Epidermal melanocyte (primary cell): ENCODE results near the gene FADS2.

ENCODE experiments used
- DNase-seq: peaks from one replicate; pipeline ENCODE4 v3.0.0; 2011; ENCODE audit warnings: low spot score; ENCODE audit not compliant: insufficient read length

FADS2 gene

GRCh38 chr11:61846362-61847020 is 18.4 kb downstream of the FADS2 start:
- DNase-seq: no peak

DNA sequence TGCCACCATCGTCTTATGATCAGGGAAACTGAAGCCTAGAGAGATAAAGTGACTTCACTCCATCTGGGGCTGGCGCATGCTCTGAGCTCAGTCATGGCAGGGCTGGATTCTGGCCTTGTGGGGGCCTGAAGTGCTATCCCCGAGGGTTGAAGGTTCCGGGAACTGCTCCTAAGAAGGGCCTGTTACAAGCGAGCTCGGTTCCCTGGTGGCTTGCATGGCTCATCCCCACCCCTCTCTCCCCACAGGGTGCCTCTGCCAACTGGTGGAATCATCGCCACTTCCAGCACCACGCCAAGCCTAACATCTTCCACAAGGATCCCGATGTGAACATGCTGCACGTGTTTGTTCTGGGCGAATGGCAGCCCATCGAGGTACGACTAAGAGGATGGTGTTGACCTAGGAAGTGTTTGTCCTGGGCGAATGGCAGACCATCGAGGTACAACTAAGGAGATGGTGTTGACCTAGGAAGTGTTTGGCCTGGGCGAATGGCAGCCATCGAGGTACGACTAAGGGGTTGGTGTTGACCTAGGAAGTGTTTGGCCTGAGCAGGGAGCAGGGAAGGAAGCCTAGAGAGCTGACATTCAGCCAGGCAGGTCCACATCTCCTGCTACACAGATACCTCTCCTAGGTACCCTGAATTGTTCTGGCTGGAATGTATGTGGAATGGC is 19.9 kb downstream of the FADS2 start:
- DNase-seq: no peak

GRCh38 chr11:61848631-61849030 is 20.5 kb downstream of the FADS2 start:
- no peak for DNase-seq

DNA sequence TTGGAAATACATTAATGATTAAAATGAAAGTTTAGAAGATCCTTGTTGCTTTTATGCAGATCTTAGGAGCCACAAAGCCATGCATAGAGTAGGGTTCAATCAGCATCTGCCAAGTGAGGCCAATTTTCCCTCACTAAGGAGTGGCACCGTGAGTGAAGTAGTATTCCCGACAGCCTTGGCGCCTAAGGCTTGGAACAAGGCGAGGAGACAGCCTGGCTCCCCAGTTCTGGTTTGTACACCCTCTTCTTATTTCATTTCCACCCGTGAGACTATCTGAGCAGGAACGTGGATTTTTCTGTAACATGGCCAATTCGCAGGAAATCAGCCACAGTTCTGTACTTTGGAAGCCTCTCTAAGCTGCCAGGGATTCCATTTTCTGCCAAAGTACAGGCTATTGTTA is 22.6 kb downstream of the FADS2 start:
- DNase-seq: no peak

DNA sequence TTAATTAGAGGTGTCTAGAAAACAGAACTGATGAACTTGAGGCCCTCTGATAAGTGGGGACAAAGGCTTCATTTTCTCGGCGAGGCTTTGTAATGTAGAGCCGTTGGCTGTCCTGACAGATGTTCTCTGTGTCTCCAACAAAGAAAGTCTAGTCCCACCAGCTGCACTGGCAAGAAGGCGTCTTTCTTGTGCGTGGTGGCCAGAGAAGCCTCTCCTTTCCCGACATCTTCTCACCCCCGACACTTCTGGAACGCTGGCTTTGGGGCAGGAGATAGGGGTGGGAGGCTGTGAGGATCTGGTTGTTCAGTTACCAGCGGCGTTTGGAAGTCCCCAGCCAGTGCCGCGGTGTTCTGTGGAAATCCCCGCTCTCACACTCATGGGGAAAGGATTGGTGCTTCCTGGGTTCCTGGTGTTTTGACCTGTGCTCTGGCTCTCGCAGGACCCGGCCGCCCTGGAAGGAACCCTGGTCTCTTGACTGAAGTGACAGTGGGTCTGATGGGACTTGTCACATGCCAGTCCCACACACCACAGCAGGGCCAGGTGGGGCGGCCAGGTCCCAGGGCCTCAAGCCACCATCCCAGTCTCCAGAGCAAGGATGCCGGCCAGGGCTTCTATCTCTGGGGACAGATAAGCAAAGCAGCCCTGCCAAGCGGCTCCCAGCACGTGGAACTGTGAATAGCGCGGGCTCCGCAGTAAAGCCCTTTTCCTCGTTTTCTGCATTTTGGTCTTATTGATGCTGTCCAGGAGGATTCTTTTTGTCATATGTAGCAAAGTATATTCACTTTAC is 23.2 kb downstream of the FADS2 start:
- DNase-seq: no peak

- DNase-seq: no peak
Measured at GRCh38 chr11:61851900-61852295, 23.8 kb downstream of the FADS2 start.

GRCh38 chr11:61853698-61854169 is 25.6 kb downstream of the FADS2 start:
- DNase-seq: no peak

- DNase-seq: no peak
Measured at GRCh38 chr11:61854206-61854895, 26.3 kb downstream of the FADS2 start.

- no peak for DNase-seq
Measured at GRCh38 chr11:61854966-61855714, 27.0 kb downstream of the FADS2 start.

DNA sequence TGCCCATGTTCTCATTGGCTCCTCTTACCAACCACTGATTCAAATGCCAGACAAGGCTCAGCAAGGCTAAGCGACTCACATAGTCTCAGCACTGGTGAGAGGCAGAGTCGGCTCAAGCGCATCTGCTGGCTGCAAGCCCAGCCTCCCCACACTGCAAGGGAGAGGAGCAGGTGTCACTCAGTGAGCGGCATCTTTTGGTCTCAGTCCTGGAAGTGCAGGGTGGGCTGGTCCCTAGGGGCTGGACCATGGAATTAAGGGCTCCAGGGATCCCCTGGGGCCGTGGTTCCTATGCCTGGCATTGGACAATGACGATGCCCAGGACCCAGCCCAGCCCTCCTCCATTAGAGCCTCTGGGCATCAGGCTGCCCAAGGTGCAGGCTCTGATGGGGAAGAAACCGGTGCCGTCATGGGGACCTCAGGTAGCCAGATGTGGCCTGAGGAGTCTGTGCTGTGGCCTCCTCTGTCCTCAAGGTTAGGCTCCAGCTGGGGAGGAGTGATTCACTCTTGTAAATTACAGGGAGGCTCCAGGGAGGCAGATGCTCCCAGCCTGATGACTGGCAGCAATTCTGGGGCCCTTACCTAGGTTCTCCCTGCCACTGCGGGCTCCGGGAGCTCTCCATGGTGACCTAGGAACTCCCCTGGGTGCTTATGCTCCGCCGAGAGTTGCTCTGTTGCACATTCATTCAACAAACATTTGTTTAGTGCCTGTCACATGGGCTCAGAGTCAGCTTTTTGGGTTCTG is 28.0 kb downstream of the FADS2 start:
- DNase-seq: no peak

- DNase-seq: no peak
Measured at GRCh38 chr11:61860054-61860903, 32.2 kb downstream of the FADS2 start.

DNA sequence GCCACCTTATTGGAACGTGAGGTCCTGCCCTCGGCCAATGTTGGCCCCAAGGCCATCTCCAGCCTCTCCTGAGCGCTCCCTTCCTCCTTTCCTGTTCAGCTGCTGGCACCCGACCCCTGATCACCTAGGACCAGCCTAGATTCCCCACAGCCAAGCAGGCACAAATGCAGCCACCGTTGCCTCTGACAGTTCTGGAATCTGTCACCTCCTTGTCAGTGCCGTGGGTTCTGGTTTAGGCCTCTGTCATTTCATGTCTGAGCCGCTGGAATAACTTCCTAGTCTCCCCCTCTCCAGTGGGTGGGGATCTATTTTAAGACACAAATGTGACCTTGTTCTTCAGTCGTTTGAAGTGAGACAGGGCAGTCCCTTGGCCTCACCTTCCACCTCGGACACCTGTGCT is 33.5 kb downstream of the FADS2 start:
- no peak for DNase-seq

- no peak for DNase-seq
Measured at GRCh38 chr11:61862714-61863547, 34.8 kb downstream of the FADS2 start.

DNA sequence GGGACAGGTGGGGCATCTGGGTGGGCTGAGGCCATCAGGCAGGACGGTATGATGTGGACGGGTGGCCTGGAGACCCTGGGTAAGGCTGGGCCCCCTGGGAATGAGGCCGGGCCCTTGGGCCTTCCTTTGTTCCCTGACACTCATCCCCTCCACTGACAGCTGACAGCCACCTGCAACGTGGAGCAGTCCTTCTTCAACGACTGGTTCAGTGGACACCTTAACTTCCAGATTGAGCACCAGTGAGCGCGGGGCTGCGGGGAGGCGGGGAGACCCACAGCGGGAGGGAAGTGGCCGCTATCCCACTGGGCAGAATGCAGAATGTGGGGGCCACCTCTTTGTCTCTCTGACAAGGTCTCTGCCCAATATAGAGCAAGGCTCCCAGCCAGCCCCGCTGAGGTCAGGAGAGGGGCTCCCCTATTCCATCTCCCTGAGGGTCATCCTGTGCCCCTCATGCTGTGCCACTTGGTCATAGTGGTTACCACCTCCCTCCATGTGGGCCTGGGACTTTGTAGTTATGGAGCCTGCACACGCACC is 35.5 kb downstream of the FADS2 start:
- no peak for DNase-seq

GRCh38 chr11:61864814-61865775 is 37.0 kb downstream of the FADS2 start:
- no peak for DNase-seq

DNA sequence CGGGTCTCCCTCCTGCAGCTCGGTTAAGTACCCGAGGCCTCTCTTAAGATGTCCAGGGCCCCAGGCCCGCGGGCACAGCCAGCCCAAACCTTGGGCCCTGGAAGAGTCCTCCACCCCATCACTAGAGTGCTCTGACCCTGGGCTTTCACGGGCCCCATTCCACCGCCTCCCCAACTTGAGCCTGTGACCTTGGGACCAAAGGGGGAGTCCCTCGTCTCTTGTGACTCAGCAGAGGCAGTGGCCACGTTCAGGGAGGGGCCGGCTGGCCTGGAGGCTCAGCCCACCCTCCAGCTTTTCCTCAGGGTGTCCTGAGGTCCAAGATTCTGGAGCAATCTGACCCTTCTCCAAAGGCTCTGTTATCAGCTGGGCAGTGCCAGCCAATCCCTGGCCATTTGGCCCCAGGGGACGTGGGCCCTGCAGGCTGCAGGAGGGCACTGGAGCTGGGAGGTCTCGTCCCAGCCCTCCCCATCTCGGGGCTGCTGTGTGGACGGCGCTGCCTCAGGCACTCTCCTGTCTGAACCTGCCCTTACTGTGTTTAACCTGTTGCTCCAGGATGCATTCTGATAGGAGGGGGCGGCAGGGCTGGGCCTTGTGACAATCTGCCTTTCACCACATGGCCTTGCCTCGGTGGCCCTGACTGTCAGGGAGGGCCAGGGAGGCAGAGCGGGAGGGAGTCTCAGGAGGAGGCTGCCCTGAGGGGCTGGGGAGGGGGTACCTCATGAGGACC is 38.3 kb downstream of the FADS2 start:
- DNase-seq: no peak
